ENCODE measurements around the gene SLC43A1. TPM values are rescaled to one million over a fixed set of nuclear protein-coding genes. Genes with fewer than 3 reads are reported as not detected.
A peak's percentile ranks its signal among the peaks of the same experiment; 100 is the strongest.
"Not testable (repeated sequence)": the region's sequence is repeated elsewhere in the genome, so short reads cannot be mapped to it uniquely, and the experiment has no call there.

SLC43A1 gene
- total RNA-seq, 6 experiments from 2014 or later, result 38.9 to 173 (median 106) TPM

GRCh38 chr11:57453543-57454177, 61.8 kb downstream of the SLC43A1 start:
- H3K27ac ChIP-seq, result peak overlapping the region; percentile 23 to 82 (median 67)
- WGBS (ENCODE audit: insufficient coverage, low coverage, low lambda C conversion rate, missing lambda C conversion rate), result 40% methylated on average over 1 of the region's 2 CpGs
- H3K4me3 ChIP-seq, result no peak overlapping the region
- TF ChIP-seq POLR2A (IDR thresholded peaks at IDR 0.05), result peak; percentile 50
- TF ChIP-seq CTCF (IDR thresholded peaks at IDR 0.05), result no peak
- no peaks in the 10 kb centered on the region for H3K36me3 ChIP-seq
- peak; percentile 68 to 90 (median 80) for ATAC-seq
- H3K27me3 ChIP-seq, result no peaks in the 10 kb centered on the region
- H3K9me3 ChIP-seq, result no peaks in the 10 kb centered on the region
- intact Hi-C loops (cut with DNase I), result no loop called here
- peaks cover 0 to 61% (median 15%) of the 10 kb centered on the region in 4 donors for H3K4me1 ChIP-seq
- DNase-seq, result peak in 2 of 3 donors; percentile 78 to 89

- no peak for ATAC-seq
- Histone ChIP-seq H3K36me3 (no peaks in the 10 kb centered on the region), H3K4me1 (peaks cover 0 to 12% (median 2%) of the 10 kb centered on the region in 4 donors), H3K9me3 (no peaks in the 10 kb centered on the region), H3K27ac (no peak overlapping the region), H3K27me3 (no peaks in the 10 kb centered on the region), H3K4me3 (no peak overlapping the region)
- intact Hi-C loops (cut with DNase I), result no loop called here
- DNase-seq, result no peak
- WGBS (ENCODE audit: insufficient coverage, low coverage, low lambda C conversion rate, missing lambda C conversion rate), result 100% methylated on average over 1 of the region's 1 CpG
- TF ChIP-seq POLR2A (IDR thresholded peaks at IDR 0.05) (no peak), CTCF (IDR thresholded peaks at IDR 0.05) (no peak)
Measured at GRCh38 chr11:57446055-57446454, 69.4 kb downstream of the SLC43A1 start.

- H3K27me3 ChIP-seq; H3K27ac ChIP-seq; H3K36me3 ChIP-seq; ATAC-seq; H3K9me3 ChIP-seq; H3K4me3 ChIP-seq; intact Hi-C loops (cut with DNase I): not testable (repeated sequence)
- 70% methylated on average over 2 of the region's 9 CpGs for WGBS (ENCODE audit: insufficient coverage, low coverage, low lambda C conversion rate, missing lambda C conversion rate)
- H3K4me1 ChIP-seq, result peaks cover 0 to 14% (median 5%) of the 10 kb centered on the region in 4 donors
- peak in 1 of 3 donors; percentile 3 for DNase-seq
Measured at GRCh38 chr11:57445122-57445394, 70.4 kb downstream of the SLC43A1 start.

- ATAC-seq, result no peak
- Histone ChIP-seq H3K27me3 (no peaks in the 10 kb centered on the region), H3K9me3 (no peaks in the 10 kb centered on the region), H3K27ac (no peak overlapping the region), H3K36me3 (no peaks in the 10 kb centered on the region), H3K4me1 (peaks cover 0 to 15% (median 5%) of the 10 kb centered on the region in 4 donors), H3K4me3 (no peak overlapping the region)
- TF ChIP-seq POLR2A (IDR thresholded peaks at IDR 0.05) (no peak), CTCF (IDR thresholded peaks at IDR 0.05) (no peak)
- DNase-seq, result no peak
- intact Hi-C loops (cut with DNase I), result no loop called here
- 62% methylated on average over 9 of the region's 9 CpGs for WGBS (ENCODE audit: insufficient coverage, low coverage, low lambda C conversion rate, missing lambda C conversion rate)
Measured at GRCh38 chr11:57444362-57445121, 71.0 kb downstream of the SLC43A1 start.

GRCh38 chr11:57440744-57441414, 74.6 kb downstream of the SLC43A1 start:
- ATAC-seq, result peak; percentile 8 to 58 (median 32)
- 56% methylated on average over 4 of the region's 4 CpGs for WGBS (ENCODE audit: insufficient coverage, low coverage, low lambda C conversion rate, missing lambda C conversion rate)
- intact Hi-C loops (cut with DNase I), result no loop called here

More at GRCh38 chr11:57440744-57441414, 74.6 kb downstream of the SLC43A1 start:
- no peaks in the 10 kb centered on the region for H3K36me3 ChIP-seq
- H3K4me3 ChIP-seq, result no peak overlapping the region
- TF ChIP-seq CTCF (IDR thresholded peaks at IDR 0.05), result no peak
- no peak for TF ChIP-seq POLR2A (IDR thresholded peaks at IDR 0.05)
- peaks cover 0 to 41% (median 13%) of the 10 kb centered on the region in 4 donors for H3K4me1 ChIP-seq
- peak in 1 of 3 donors; percentile 22 for DNase-seq
- H3K27ac ChIP-seq, result peak overlapping the region; percentile 58 to 89 (median 86)
- no peaks in the 10 kb centered on the region for H3K27me3 ChIP-seq
- no peaks in the 10 kb centered on the region for H3K9me3 ChIP-seq
